Measurements from ENCODE around the gene KRTAP4-5. TPM values are rescaled to one million over a fixed set of nuclear protein-coding genes. Genes with fewer than 3 reads are reported as not detected.

The KRTAP4-5 gene
- total and polyA plus RNA-seq, 2 experiments from 2014 or later = not detected

DNA sequence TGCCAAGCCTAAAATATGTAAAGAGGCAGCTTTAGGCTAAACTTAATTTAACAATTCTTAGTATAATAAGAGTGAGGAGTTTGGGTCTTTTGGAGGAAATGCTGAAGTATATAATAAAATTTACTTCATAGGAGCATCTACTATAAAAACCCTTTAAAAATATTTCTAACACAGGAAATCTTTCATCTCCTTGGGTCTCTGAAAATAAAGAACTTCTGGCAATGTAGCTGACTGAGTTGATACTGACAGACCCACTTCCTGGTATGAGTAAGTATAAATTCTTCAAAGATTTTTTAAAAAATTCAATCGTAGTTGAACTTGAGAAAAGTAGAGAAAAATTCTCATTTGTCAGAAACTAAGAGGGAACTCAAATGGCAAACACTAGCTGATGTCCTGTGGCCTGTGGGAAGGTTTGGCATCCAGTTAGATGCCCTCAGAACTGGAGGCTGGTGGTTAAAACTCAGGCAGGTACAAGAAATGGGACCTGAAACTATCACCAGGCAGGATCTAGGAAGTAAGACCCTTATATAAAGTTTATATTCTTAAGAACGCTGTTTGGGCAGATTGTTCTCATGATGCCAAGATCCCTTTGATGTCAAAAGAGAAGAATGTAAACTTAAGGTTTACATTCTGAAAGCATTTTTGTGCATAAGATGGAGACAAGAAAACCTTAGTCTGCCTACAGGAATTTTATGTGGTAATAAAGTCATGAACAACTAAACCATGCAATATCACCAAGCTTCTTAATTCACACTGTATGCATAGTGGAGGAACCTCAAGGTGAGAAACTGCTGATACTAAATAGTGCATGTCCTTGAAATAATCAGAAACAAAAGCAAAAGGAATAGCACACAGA lies 15.5 kb downstream of the KRTAP4-5 start (continued):
- TF ChIP-seq NANOG (IDR thresholded peaks at IDR 0.05; ENCODE audit: borderline replicate concordance) = no peak
- no peak for TF ChIP-seq EZH2phosphoT487 (IDR thresholded peaks at IDR 0.05; ENCODE audit: unreplicated experiment)
- no peak for TF ChIP-seq EZH2 (IDR thresholded peaks at IDR 0.05; ENCODE audit: low read depth, unreplicated experiment)
- no peak for TF ChIP-seq POLR2AphosphoS5 (IDR thresholded peaks at IDR 0.05; ENCODE audit: low read depth)
- no peak for TF ChIP-seq CREB1 (CRISPR knock-in tag; IDR thresholded peaks at IDR 0.05; ENCODE audit: low read depth)

DNA sequence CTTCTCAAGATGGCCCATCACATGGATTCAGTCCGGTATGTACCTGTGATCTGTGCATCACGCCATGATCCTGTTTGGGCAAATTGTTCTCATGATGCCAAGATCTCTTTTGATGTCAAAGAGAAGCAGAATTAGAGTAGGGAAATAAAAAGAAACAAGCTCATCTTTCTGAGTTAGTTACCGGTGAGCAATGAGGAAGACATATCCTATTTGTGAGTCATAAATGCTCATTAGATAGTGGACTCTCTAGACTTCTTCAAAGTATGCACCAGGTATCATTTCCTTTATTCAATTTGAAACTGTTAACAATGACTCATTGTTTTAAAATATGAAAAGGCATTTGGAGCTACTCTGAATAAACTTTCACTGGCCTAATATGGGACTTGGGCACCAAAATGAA lies 17.6 kb downstream of the KRTAP4-5 start:
- no peaks in the 10 kb centered on the region for H3F3A ChIP-seq (replicated peaks; ENCODE audit: low read depth)
- no peak overlapping the region for H2AFZ ChIP-seq
- no peaks in the 10 kb centered on the region for H3K36me3 ChIP-seq (ENCODE audit: insufficient read depth)
- no peak overlapping the region for H3K4me3 Mint-ChIP-seq
- no peaks in the 10 kb centered on the region for H3K4me1 Mint-ChIP-seq
- peaks cover 2% of the 10 kb centered on the region for H3K27me3 Mint-ChIP-seq (ENCODE audit: insufficient read depth, low read depth, poor library complexity)
- H3K79me2 ChIP-seq (replicated peaks; ENCODE audit: insufficient read depth) = no peaks in the 10 kb centered on the region
- H3K9me2 ChIP-seq (ENCODE audit: insufficient read depth) = no peaks in the 10 kb centered on the region
- no peak overlapping the region for H3K4me3 ChIP-seq
- no peaks in the 10 kb centered on the region for H3K4me1 ChIP-seq (ENCODE audit: insufficient read depth)
- no peaks in the 10 kb centered on the region for H4K20me1 ChIP-seq (replicated peaks; ENCODE audit: insufficient read depth)
- H3K27me3 ChIP-seq (ENCODE audit: insufficient read depth) = no peaks in the 10 kb centered on the region
- no peaks in the 10 kb centered on the region for H3K36me3 Mint-ChIP-seq (ENCODE audit: low read depth)
- no peaks in the 10 kb centered on the region; the same call in 2 of the 3 replicates for H3K9me3 Mint-ChIP-seq
- no peak for DNase-seq (ENCODE audit: low spot score)
- no peak for ATAC-seq
- H3K4me2 ChIP-seq = no peak overlapping the region
- no peak overlapping the region for H3K27ac Mint-ChIP-seq
- H3K27ac ChIP-seq (ENCODE audit: low read depth) = no peak overlapping the region
- TF ChIP-seq JUNB (IDR thresholded peaks at IDR 0.05; ENCODE audit: unreplicated experiment) (no peak), NANOG (IDR thresholded peaks at IDR 0.05; ENCODE audit: borderline replicate concordance) (no peak), CREB1 (CRISPR knock-in tag; IDR thresholded peaks at IDR 0.05; ENCODE audit: low read depth) (no peak), ZNF114 (CRISPR knock-in tag; IDR thresholded peaks at IDR 0.05) (no peak), POLR2AphosphoS5 (IDR thresholded peaks at IDR 0.05; ENCODE audit: low read depth) (no peak), ZNF331 (CRISPR knock-in tag; IDR thresholded peaks at IDR 0.05; ENCODE audit: low read depth) (no peak)
- TF ChIP-seq, protein P1, sequence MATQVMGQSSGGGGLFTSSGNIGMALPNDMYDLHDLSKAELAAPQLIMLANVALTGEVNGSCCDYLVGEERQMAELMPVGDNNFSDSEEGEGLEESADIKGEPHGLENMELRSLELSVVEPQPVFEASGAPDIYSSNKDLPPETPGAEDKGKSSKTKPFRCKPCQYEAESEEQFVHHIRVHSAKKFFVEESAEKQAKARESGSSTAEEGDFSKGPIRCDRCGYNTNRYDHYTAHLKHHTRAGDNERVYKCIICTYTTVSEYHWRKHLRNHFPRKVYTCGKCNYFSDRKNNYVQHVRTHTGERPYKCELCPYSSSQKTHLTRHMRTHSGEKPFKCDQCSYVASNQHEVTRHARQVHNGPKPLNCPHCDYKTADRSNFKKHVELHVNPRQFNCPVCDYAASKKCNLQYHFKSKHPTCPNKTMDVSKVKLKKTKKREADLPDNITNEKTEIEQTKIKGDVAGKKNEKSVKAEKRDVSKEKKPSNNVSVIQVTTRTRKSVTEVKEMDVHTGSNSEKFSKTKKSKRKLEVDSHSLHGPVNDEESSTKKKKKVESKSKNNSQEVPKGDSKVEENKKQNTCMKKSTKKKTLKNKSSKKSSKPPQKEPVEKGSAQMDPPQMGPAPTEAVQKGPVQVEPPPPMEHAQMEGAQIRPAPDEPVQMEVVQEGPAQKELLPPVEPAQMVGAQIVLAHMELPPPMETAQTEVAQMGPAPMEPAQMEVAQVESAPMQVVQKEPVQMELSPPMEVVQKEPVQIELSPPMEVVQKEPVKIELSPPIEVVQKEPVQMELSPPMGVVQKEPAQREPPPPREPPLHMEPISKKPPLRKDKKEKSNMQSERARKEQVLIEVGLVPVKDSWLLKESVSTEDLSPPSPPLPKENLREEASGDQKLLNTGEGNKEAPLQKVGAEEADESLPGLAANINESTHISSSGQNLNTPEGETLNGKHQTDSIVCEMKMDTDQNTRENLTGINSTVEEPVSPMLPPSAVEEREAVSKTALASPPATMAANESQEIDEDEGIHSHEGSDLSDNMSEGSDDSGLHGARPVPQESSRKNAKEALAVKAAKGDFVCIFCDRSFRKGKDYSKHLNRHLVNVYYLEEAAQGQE (IDR thresholded peaks at IDR 0.05; ENCODE audit: unreplicated experiment) = no peak
- TF ChIP-seq, protein P2, sequence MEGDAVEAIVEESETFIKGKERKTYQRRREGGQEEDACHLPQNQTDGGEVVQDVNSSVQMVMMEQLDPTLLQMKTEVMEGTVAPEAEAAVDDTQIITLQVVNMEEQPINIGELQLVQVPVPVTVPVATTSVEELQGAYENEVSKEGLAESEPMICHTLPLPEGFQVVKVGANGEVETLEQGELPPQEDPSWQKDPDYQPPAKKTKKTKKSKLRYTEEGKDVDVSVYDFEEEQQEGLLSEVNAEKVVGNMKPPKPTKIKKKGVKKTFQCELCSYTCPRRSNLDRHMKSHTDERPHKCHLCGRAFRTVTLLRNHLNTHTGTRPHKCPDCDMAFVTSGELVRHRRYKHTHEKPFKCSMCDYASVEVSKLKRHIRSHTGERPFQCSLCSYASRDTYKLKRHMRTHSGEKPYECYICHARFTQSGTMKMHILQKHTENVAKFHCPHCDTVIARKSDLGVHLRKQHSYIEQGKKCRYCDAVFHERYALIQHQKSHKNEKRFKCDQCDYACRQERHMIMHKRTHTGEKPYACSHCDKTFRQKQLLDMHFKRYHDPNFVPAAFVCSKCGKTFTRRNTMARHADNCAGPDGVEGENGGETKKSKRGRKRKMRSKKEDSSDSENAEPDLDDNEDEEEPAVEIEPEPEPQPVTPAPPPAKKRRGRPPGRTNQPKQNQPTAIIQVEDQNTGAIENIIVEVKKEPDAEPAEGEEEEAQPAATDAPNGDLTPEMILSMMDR (conservative IDR thresholded peaks at IDR 0.05; ENCODE audit: low read depth in 2 of 2) = no peak
- TF ChIP-seq, protein P3, sequence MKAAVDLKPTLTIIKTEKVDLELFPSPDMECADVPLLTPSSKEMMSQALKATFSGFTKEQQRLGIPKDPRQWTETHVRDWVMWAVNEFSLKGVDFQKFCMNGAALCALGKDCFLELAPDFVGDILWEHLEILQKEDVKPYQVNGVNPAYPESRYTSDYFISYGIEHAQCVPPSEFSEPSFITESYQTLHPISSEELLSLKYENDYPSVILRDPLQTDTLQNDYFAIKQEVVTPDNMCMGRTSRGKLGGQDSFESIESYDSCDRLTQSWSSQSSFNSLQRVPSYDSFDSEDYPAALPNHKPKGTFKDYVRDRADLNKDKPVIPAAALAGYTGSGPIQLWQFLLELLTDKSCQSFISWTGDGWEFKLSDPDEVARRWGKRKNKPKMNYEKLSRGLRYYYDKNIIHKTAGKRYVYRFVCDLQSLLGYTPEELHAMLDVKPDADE (IDR thresholded peaks at IDR 0.05) = no peak
